SK-N-SH (cell line): ENCODE measurements around the gene DAPK3. TPM values are rescaled to one million over a fixed set of nuclear protein-coding genes. Genes with fewer than 3 reads are reported as not detected.

ENCODE experiments used
- CTCF ChIA-PET: fragments of 300-600, 350-600 bp; formaldehyde crosslinking; extraction: SDS; loops from one replicate; lab custom pipeline; 2021; lab: Yijun Ruan, JAX
- POLR2A ChIA-PET: fragments of 350-600 bp; sonication (Branson Sonifier 250); formaldehyde crosslinking; extraction: SDS; loops from one replicate; lab custom pipeline; 2020; ENCODE audit warnings: antibody characterized with exemption, inconsistent platforms; lab: Yijun Ruan, JAX
- DNase-seq: peaks from one replicate; pipeline ENCODE4 v3.0.0; 2012
- H2AFZ ChIP-seq: fragments of 200-600 bp; sonication (generic); 2 replicates; pipeline ENCODE4 v1.8.1; 2016; ENCODE audit warnings: antibody characterized with exemption, mild to moderate bottlenecking, low read depth
- H3F3A ChIP-seq: fragments of 200-600 bp; sonication (generic); replicated peaks from 2 replicates; pipeline ENCODE3; 2016; ENCODE audit warnings: antibody characterized with exemption, mild to moderate bottlenecking; ENCODE audit not compliant: insufficient read depth
- H3K27ac ChIP-seq, 2 experiments: fragments of 200-500 bp in 1 of 2; fragments of 200-600 bp in 1 of 2; sonication (Bioruptor generic) in 1 of 2; sonication (generic), shearing (Covaris generic) in 1 of 2; 2 replicates each; pipeline versions ENCODE4 v1.5.1 to v1.6.1; 2014 to 2016; ENCODE audit warnings: low read depth in 2 of 2, inconsistent platforms in 1 of 2, low read length in 1 of 2, mild to moderate bottlenecking in 1 of 2, mixed read lengths in 1 of 2
- H3K27me3 ChIP-seq: fragments of 200-600 bp; sonication (generic), shearing (Covaris generic); 2 replicates; pipeline ENCODE4 v1.6.1; 2016; ENCODE audit warnings: mixed run types; ENCODE audit not compliant: insufficient read depth
- H3K36me3 ChIP-seq, 2 experiments: fragments of 200-500 bp in 1 of 2; fragments of 200-600 bp in 1 of 2; sonication (Bioruptor generic) in 1 of 2; sonication (generic) in 1 of 2; replicated peaks in 1 of 2; 2 replicates each; pipeline versions ENCODE3 to v1.5.1; 2014 to 2016; ENCODE audit warnings: low read length in 1 of 2, mild to moderate bottlenecking in 1 of 2; ENCODE audit not compliant: insufficient read depth in 2 of 2, control insufficient read depth in 1 of 2
- H3K4me1 ChIP-seq, 2 experiments: fragments of 200-500 bp in 1 of 2; fragments of 200-600 bp in 1 of 2; sonication (Bioruptor generic) in 1 of 2; sonication (generic), shearing (Covaris generic) in 1 of 2; 2 replicates each; pipeline versions ENCODE4 v1.5.1 to v1.6.1; 2014 to 2016; ENCODE audit warnings: low read depth in 1 of 2, low read length in 1 of 2, mixed run types in 1 of 2; ENCODE audit not compliant: insufficient read depth in 2 of 2, control insufficient read depth in 1 of 2
- H3K4me2 ChIP-seq: fragments of 200-600 bp; sonication (generic), shearing (Covaris generic); 2 replicates; pipeline ENCODE4 v1.6.1; 2017; ENCODE audit warnings: mixed run types
- H3K4me3 ChIP-seq, 2 experiments: fragments of 200-500 bp in 1 of 2; fragments of 200-600 bp in 1 of 2; sonication (Bioruptor generic) in 1 of 2; sonication (generic), shearing (Covaris generic) in 1 of 2; 2 replicates each; pipeline versions ENCODE4 v1.5.1 to v1.8.1; 2014 to 2016; ENCODE audit warnings: low read depth in 2 of 2, inconsistent platforms in 1 of 2, low read length in 1 of 2, mild to moderate bottlenecking in 1 of 2, mixed read lengths in 1 of 2, moderate library complexity in 1 of 2
- H3K79me2 ChIP-seq: fragments of 200-600 bp; sonication (generic); 2 replicates; pipeline ENCODE4 v1.8.1; 2017; ENCODE audit warnings: mild to moderate bottlenecking; ENCODE audit not compliant: insufficient read depth
- H3K9ac ChIP-seq: fragments of 200-600 bp; sonication (generic); 2 replicates; pipeline ENCODE4 v1.6.1; 2017; ENCODE audit warnings: mixed run types
- H3K9me2 ChIP-seq: fragments of 200-600 bp; sonication (generic); 2 replicates; pipeline ENCODE4 v1.6.1; 2017; ENCODE audit warnings: mixed run types
- H3K9me3 ChIP-seq: fragments of 200-600 bp; sonication (generic); 2 replicates; pipeline ENCODE4 v1.6.1; 2017; ENCODE audit warnings: mixed run types, mild to moderate bottlenecking, moderate library complexity
- H4K20me1 ChIP-seq: fragments of 200-600 bp; sonication (generic); 2 replicates; pipeline ENCODE4 v1.6.1; 2017; ENCODE audit warnings: mild to moderate bottlenecking, mixed run types; ENCODE audit not compliant: insufficient read depth
- EP300 ChIP-seq, 2 experiments: IDR thresholded peaks; 2 replicates each; pipeline versions ENCODE4 v1.4.0 to v1.6.1; 2012; ENCODE audit warnings: borderline replicate concordance in 1 of 2, low read depth in 1 of 2, low read length in 1 of 2
- EZH2phosphoT487 ChIP-seq: fragments of 200-600 bp; sonication (generic); IDR thresholded peaks from 2 replicates; pipeline ENCODE4 v1.6.1; 2017; ENCODE audit warnings: low read depth, mixed run types, mild to moderate bottlenecking, antibody characterized with exemption, moderate library complexity, borderline replicate concordance
- FOSL2 ChIP-seq: IDR thresholded peaks from 2 replicates; pipeline ENCODE4 v1.4.0; 2012; ENCODE audit warnings: low read depth, mild to moderate bottlenecking, moderate library complexity, borderline replicate concordance
- FOXJ3 ChIP-seq: sonication (generic); formaldehyde crosslinking; IDR thresholded peaks from 2 replicates; pipeline ENCODE4 v1.5.1; 2020; ENCODE audit warnings: mild to moderate bottlenecking, missing genetic modification reagents
- JUND ChIP-seq: IDR thresholded peaks from 2 replicates; pipeline ENCODE4 v1.4.0; 2012
- MXI1 ChIP-seq: IDR thresholded peaks from 2 replicates; pipeline ENCODE4 v1.6.1; 2012; ENCODE audit warnings: mild to moderate bottlenecking, low read depth, low read length, improper control_type of control experiment
- PBX3 ChIP-seq: IDR thresholded peaks from 2 replicates; pipeline ENCODE4; 2012
- RCOR1 ChIP-seq: fragments of 150-350 bp; IDR thresholded peaks from 2 replicates; pipeline ENCODE4 v1.6.1; 2017; ENCODE audit warnings: antibody characterized with exemption, low read length
- REST ChIP-seq: IDR thresholded peaks from 2 replicates; pipeline ENCODE4 v1.6.1; 2012; ENCODE audit warnings: mild to moderate bottlenecking, low read depth, low read length, moderate library complexity
- YY1 ChIP-seq: IDR thresholded peaks from 2 replicates; pipeline ENCODE4 v1.4.0; 2012; ENCODE audit warnings: low read depth, mild to moderate bottlenecking
- WGBS: methylation state at CpG from one replicate; pipeline ENCODE4 v1.1.6; 2017; ENCODE audit warnings: low lambda C conversion rate; 5-methylcytosine and 5-hydroxymethylcytosine counted together
- polyA plus RNA-seq, 3 experiments: library from polyadenylated mRNA; depleted of rRNA; stranded (reverse); fragments of >200 nt; gene quantifications; 2 replicates each; pipeline ENCODE4 v1.2.3, GENCODE V29; 2012

Gene DAPK3
- polyA plus RNA-seq, 1 of the 3 experiments (the other 2 are of a cell fraction): 142 TPM

- TF ChIP-seq FOSL2 (no peak), REST (peak; percentile 83), RCOR1 (peak; percentile 23; the same call in 1 of the 2 replicates), EZH2phosphoT487 (no peak), YY1 (peak; percentile 92), JUND (no peak)
These were observed 14.2 kb upstream of the DAPK3 start, which contains the start of gene EEF2 (continued) for GRCh38 chr19:3984908-3985642.

DNA sequence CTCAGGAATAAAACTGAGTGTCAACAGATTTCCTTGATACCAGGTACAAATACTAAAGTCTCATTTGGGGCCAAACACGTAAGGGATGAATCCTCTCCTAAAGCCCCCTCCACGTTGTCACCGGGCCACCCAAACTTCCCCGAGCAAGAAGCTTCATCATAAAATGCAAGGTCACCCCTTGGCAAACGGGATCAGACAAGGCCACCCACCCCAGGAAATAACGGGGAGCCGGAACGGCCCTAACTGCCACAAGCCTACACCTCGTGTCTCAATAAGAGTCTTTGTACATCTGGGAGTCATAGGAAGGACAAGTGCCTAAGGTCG is 13.6 kb upstream of the DAPK3 start:
- Histone ChIP-seq H3K4me1 (peaks cover 15 to 37% of the 10 kb centered on the region in 2 experiments), H4K20me1 (peaks cover 56% of the 10 kb centered on the region), H3K9ac (peak overlapping the region; percentile 91), H3K4me3 (peak overlapping the region; percentile 91 to 99), H3K4me2 (peak overlapping the region; percentile 89), H3F3A (peaks cover 48% of the 10 kb centered on the region), H3K9me3 (no peaks in the 10 kb centered on the region), H3K27ac (peak overlapping the region; percentile 90 to 91), H3K79me2 (peaks cover 57% of the 10 kb centered on the region), H3K27me3 (no peaks in the 10 kb centered on the region), H3K36me3 (peaks cover 49 to 51% of the 10 kb centered on the region in 2 experiments), H2AFZ (no peak overlapping the region), H3K9me2 (no peaks in the 10 kb centered on the region)
- ChIA-PET POLR2A (interaction anchor here (1.2 to 6.8 kb wide), 7 partner anchors 9 to 117 kb away, joined by 3 to 60 read pairs (median 7); partner anchors contain the start of genes ATCAY, DAPK3, PIAS4 and ZBTB7A), CTCF (interaction anchor here (1.3 to 1.6 kb wide), 2 partner anchors 9 to 15 kb away, joined by 3 to 5 read pairs; no protein-coding TSS in a partner anchor)
- WGBS: 1% methylated on average over 10 of the region's 10 CpGs
- no peak for DNase-seq
- no peak for TF ChIP-seq MXI1
- TF ChIP-seq PBX3: no peak
- TF ChIP-seq FOXJ3 (CRISPR knock-in tag): no peak
- no peak for TF ChIP-seq EP300 (IDR thresholded peaks at IDR 0.05; ENCODE audit: borderline replicate concordance in 1 of 2, low read depth in 1 of 2, low read length in 1 of 2)
- TF ChIP-seq, all 33 proteins: peak for 0
